Loucy (cell line): ENCODE measurements around the gene SRD5A1.

Experiments
- H2AFZ ChIP-seq: fragments of 200-600 bp; sonication (generic); 2 replicates; pipeline ENCODE4 v1.6.0; 2016; ENCODE audit warnings: antibody characterized with exemption, mild to moderate bottlenecking, low read length, moderate library complexity
- H3F3A ChIP-seq: fragments of 200-600 bp; 2 replicates; pipeline ENCODE4 v1.6.0; 2016; ENCODE audit warnings: antibody characterized with exemption, low read depth, mild to moderate bottlenecking
- H3K27me3 ChIP-seq: fragments of 200-600 bp; sonication (generic); 2 replicates; pipeline ENCODE4 v1.6.1; 2014; ENCODE audit warnings: low read length, mild to moderate bottlenecking; ENCODE audit not compliant: insufficient read depth, poor library complexity, severe bottlenecking
- H3K36me3 ChIP-seq: fragments of 200-600 bp; sonication (generic); 2 replicates; pipeline ENCODE4 v1.6.1; 2016; ENCODE audit warnings: low read length; ENCODE audit not compliant: insufficient read depth
- H3K4me1 ChIP-seq: fragments of 200-600 bp; sonication (generic); 2 replicates; pipeline ENCODE4 v1.5.1; 2014; ENCODE audit warnings: low read length, mild to moderate bottlenecking; ENCODE audit not compliant: insufficient read depth, poor library complexity, severe bottlenecking
- H3K4me2 ChIP-seq: fragments of 200-600 bp; sonication (generic); 2 replicates; pipeline ENCODE4 v1.6.0; 2014; ENCODE audit warnings: antibody characterized with exemption, low read length, low read depth, mild to moderate bottlenecking; ENCODE audit not compliant: poor library complexity, severe bottlenecking
- H3K4me3 ChIP-seq: fragments of 200-600 bp; sonication (generic); 2 replicates; pipeline ENCODE4 v1.5.1; 2014; ENCODE audit warnings: low read length, mild to moderate bottlenecking, mixed read lengths; ENCODE audit not compliant: poor library complexity, severe bottlenecking
- H3K79me2 ChIP-seq: fragments of 200-600 bp; sonication (generic); 2 replicates; pipeline ENCODE4 v1.6.1; 2014; ENCODE audit warnings: low read length; ENCODE audit not compliant: insufficient read depth
- H3K9ac ChIP-seq: fragments of 200-600 bp; sonication (generic); 2 replicates; pipeline ENCODE4 v1.6.0; 2014; ENCODE audit warnings: mild to moderate bottlenecking, low read depth, low read length, moderate library complexity; ENCODE audit not compliant: poor library complexity, severe bottlenecking
- H3K9me2 ChIP-seq: fragments of 200-600 bp; sonication (generic); replicated peaks from 2 replicates; pipeline ENCODE4 v1.6.1; 2016; ENCODE audit warnings: low read depth, low read length, mixed read lengths
- H3K9me3 ChIP-seq: fragments of 200-600 bp; sonication (generic); 2 replicates; pipeline ENCODE4 v1.6.1; 2014; ENCODE audit warnings: mild to moderate bottlenecking, antibody characterized with exemption, low read length, low read depth; ENCODE audit not compliant: insufficient read depth
- H4K20me1 ChIP-seq: fragments of 200-600 bp; sonication (generic); 2 replicates; pipeline ENCODE4 v1.6.0; 2014; ENCODE audit warnings: antibody characterized with exemption, low read length, mild to moderate bottlenecking; ENCODE audit not compliant: insufficient read depth, poor library complexity, severe bottlenecking
- EZH2phosphoT487 ChIP-seq: fragments of 200-600 bp; IDR thresholded peaks from 2 replicates; pipeline ENCODE4 v1.6.1; 2018; ENCODE audit warnings: antibody characterized with exemption, mild to moderate bottlenecking, moderate library complexity, borderline replicate concordance
- TF ChIP-seq, protein P1 (sequence below): fragments of 200-600 bp; sonication (generic); conservative IDR thresholded peaks from 2 replicates; pipeline ENCODE4 v1.5.1; 2014; ENCODE audit warnings: mild to moderate bottlenecking, antibody characterized with exemption, low read length

SRD5A1 gene

DNA sequence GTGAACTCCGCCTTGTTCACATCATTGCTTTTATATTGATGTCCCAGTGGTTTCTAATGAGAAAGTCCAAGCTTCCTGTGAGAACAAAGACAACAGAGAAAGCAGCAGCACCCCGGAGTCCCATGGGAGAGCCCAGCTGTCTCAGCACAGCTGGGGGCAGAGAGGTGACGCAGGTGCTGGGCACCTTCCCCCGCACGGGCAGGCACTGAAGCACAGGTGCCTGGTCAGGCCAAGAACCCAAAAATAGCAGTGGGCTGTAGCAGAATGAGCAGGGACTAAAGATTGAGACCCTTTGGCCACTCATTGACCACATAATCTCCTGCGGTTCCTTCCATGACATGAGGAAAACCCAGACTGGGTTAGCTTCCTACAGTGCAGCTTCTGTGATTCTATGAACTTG lies 18.8 kb downstream of the SRD5A1 start:
- no peaks in the 10 kb centered on the region for H3K27me3 ChIP-seq
- H3K9me3 ChIP-seq = 0 out of 2 replicates have a peak, but pooled peaks cover 7% of the 10 kb centered on the region
- peaks cover 21% of the 10 kb centered on the region; the same call in 1 of the 2 replicates for H3K36me3 ChIP-seq
- no peak overlapping the region for H3K4me3 ChIP-seq
- no peaks in the 10 kb centered on the region for H3F3A ChIP-seq
- H3K79me2 ChIP-seq = no peaks in the 10 kb centered on the region
- no peaks in the 10 kb centered on the region for H3K4me1 ChIP-seq
- TF ChIP-seq EZH2phosphoT487 = no peak
- TF ChIP-seq, protein P1, sequence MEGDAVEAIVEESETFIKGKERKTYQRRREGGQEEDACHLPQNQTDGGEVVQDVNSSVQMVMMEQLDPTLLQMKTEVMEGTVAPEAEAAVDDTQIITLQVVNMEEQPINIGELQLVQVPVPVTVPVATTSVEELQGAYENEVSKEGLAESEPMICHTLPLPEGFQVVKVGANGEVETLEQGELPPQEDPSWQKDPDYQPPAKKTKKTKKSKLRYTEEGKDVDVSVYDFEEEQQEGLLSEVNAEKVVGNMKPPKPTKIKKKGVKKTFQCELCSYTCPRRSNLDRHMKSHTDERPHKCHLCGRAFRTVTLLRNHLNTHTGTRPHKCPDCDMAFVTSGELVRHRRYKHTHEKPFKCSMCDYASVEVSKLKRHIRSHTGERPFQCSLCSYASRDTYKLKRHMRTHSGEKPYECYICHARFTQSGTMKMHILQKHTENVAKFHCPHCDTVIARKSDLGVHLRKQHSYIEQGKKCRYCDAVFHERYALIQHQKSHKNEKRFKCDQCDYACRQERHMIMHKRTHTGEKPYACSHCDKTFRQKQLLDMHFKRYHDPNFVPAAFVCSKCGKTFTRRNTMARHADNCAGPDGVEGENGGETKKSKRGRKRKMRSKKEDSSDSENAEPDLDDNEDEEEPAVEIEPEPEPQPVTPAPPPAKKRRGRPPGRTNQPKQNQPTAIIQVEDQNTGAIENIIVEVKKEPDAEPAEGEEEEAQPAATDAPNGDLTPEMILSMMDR = no peak
- H3K9ac ChIP-seq = no peak overlapping the region
- no peaks in the 10 kb centered on the region for H3K9me2 ChIP-seq
- no peak overlapping the region for H3K4me2 ChIP-seq
- no peak overlapping the region for H2AFZ ChIP-seq
- H4K20me1 ChIP-seq = no peaks in the 10 kb centered on the region

DNA sequence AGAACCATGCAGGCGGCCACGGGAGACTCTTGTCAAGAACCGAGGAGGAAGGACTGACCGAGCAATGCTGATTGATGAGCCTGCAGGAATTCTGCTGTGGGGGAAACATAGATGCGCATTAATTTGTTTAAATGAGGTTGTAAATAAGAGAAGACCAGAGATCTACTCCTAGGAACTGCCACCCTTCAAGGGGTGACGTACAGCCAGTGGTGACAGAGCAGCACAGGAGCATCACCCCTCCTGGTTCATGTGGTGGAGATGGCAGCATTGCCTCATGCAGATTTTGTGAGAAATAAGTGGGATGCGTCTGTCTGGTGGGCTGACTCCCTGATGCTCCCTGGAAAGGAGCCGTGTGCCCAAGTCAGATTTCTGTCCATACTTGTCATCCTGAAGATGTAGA lies 22.2 kb downstream of the SRD5A1 start:
- Histone ChIP-seq H3K9ac (no peak overlapping the region), H3K27me3 (no peaks in the 10 kb centered on the region), H3K4me3 (no peak overlapping the region), H3F3A (no peaks in the 10 kb centered on the region), H3K79me2 (no peaks in the 10 kb centered on the region), H4K20me1 (no peaks in the 10 kb centered on the region), H2AFZ (no peak overlapping the region), H3K9me2 (no peaks in the 10 kb centered on the region), H3K4me1 (no peaks in the 10 kb centered on the region), H3K36me3 (peaks cover 29% of the 10 kb centered on the region; the same call in 1 of the 2 replicates), H3K4me2 (no peak overlapping the region), H3K9me3 (0 out of 2 replicates have a peak, but pooled peaks cover 7% of the 10 kb centered on the region)
- TF ChIP-seq, protein P1 = no peak
- no peak for TF ChIP-seq EZH2phosphoT487

DNA sequence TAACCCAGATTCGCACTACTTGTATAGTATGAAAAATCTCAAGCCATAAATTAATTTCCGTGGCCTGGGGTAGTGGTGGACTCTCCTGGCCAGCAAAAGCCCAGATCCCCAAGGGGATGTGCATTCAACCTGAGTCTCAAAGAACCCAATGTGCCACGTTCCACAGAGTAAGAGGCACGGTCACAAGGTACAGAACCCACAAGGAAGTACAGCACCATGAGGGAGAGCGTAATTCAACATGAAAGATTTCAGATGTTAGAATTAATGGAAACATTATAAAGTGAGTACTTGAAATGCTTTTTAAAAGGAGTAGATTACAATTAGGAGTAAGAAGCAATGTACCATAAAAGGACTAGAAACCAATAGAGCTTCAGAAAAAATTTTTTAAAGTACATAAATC lies 23.4 kb downstream of the SRD5A1 start:
- no peaks in the 10 kb centered on the region for H3K79me2 ChIP-seq
- H3K9me2 ChIP-seq = no peaks in the 10 kb centered on the region
- H3K27me3 ChIP-seq = no peaks in the 10 kb centered on the region
- H3K36me3 ChIP-seq = peaks cover 29% of the 10 kb centered on the region; the same call in 1 of the 2 replicates
- no peaks in the 10 kb centered on the region for H3F3A ChIP-seq
- no peak overlapping the region for H3K4me2 ChIP-seq
- H2AFZ ChIP-seq = no peak overlapping the region
- no peaks in the 10 kb centered on the region for H4K20me1 ChIP-seq
- no peak for TF ChIP-seq EZH2phosphoT487
- H3K4me3 ChIP-seq = no peak overlapping the region
- H3K4me1 ChIP-seq = no peaks in the 10 kb centered on the region
- H3K9ac ChIP-seq = no peak overlapping the region
- H3K9me3 ChIP-seq = 0 out of 2 replicates have a peak, but pooled peaks cover 7% of the 10 kb centered on the region
